Measurements from ENCODE around the gene ULK3.
A peak's percentile ranks its signal among the peaks of the same experiment; 100 is the strongest.

ULK3 gene

GRCh38 chr15:74788683-74789151 is 54.2 kb downstream of the ULK3 start:
- peak overlapping the region; percentile 100 for H3K4me2 ChIP-seq (ENCODE audit: low read length)
- H3F3A ChIP-seq (ENCODE audit: control insufficient read depth, insufficient read depth) = peaks cover 63% of the 10 kb centered on the region
- no peaks in the 10 kb centered on the region for H3K27me3 ChIP-seq (ENCODE audit: control insufficient read depth, low read length)
- H4K20me1 ChIP-seq (ENCODE audit: control insufficient read depth, insufficient read depth, low read depth, low read length) = peaks cover 21% of the 10 kb centered on the region
- H3K36me3 ChIP-seq (ENCODE audit: control insufficient read depth, low read length) = peaks cover 87% of the 10 kb centered on the region
- peak overlapping the region; percentile 99 for H3K27ac ChIP-seq (ENCODE audit: low read depth, low read length)
- peaks cover 98% of the 10 kb centered on the region for H3K4me1 ChIP-seq (ENCODE audit: control insufficient read depth, low read length)
- peak overlapping the region; percentile 98 for H3K4me3 ChIP-seq (ENCODE audit: low read length)
- H3K79me2 ChIP-seq (ENCODE audit: control insufficient read depth, low read length) = peaks cover 92% of the 10 kb centered on the region
- TF ChIP-seq CTCF (IDR thresholded peaks at IDR 0.05; ENCODE audit: low read depth, low read length, poor library complexity, severe bottlenecking) (no peak), EZH2phosphoT487 (IDR thresholded peaks at IDR 0.05; ENCODE audit: borderline replicate concordance, low read length) (no peak)
- H3K9me2 ChIP-seq (replicated peaks; ENCODE audit: control insufficient read depth, low read length) = no peaks in the 10 kb centered on the region
- no peaks in the 10 kb centered on the region for H3K9me3 ChIP-seq (ENCODE audit: control insufficient read depth, insufficient read depth, low read length)

GRCh38 chr15:74788042-74788682 is 54.8 kb downstream of the ULK3 start:
- no peaks in the 10 kb centered on the region for H3K9me2 ChIP-seq (replicated peaks; ENCODE audit: control insufficient read depth, low read length)
- peaks cover 92% of the 10 kb centered on the region for H3K79me2 ChIP-seq (ENCODE audit: control insufficient read depth, low read length)
- H3K36me3 ChIP-seq (ENCODE audit: control insufficient read depth, low read length) = peaks cover 87% of the 10 kb centered on the region
- TF ChIP-seq EZH2phosphoT487 (IDR thresholded peaks at IDR 0.05; ENCODE audit: borderline replicate concordance, low read length) (no peak), CTCF (IDR thresholded peaks at IDR 0.05; ENCODE audit: low read depth, low read length, poor library complexity, severe bottlenecking) (no peak)
- peak overlapping the region; percentile 98 for H3K4me3 ChIP-seq (ENCODE audit: low read length)
- peaks cover 96% of the 10 kb centered on the region for H3K4me1 ChIP-seq (ENCODE audit: control insufficient read depth, low read length)
- H4K20me1 ChIP-seq (ENCODE audit: control insufficient read depth, insufficient read depth, low read depth, low read length) = peaks cover 18% of the 10 kb centered on the region
- no peaks in the 10 kb centered on the region for H3K9me3 ChIP-seq (ENCODE audit: control insufficient read depth, insufficient read depth, low read length)
- H3K27ac ChIP-seq (ENCODE audit: low read depth, low read length) = peak overlapping the region; percentile 99
- peak overlapping the region; percentile 100 for H3K4me2 ChIP-seq (ENCODE audit: low read length)
- H3K27me3 ChIP-seq (ENCODE audit: control insufficient read depth, low read length) = no peaks in the 10 kb centered on the region
- H3F3A ChIP-seq (ENCODE audit: control insufficient read depth, insufficient read depth) = peaks cover 64% of the 10 kb centered on the region

GRCh38 chr15:74787251-74788041 is 55.5 kb downstream of the ULK3 start:
- peaks cover 11% of the 10 kb centered on the region; the same call in 1 of the 2 replicates for H4K20me1 ChIP-seq (ENCODE audit: control insufficient read depth, insufficient read depth, low read depth, low read length)
- H3K4me1 ChIP-seq (ENCODE audit: control insufficient read depth, low read length) = peaks cover 91% of the 10 kb centered on the region
- no peaks in the 10 kb centered on the region for H3K9me3 ChIP-seq (ENCODE audit: control insufficient read depth, insufficient read depth, low read length)
- peak overlapping the region; percentile 100 for H3K4me2 ChIP-seq (ENCODE audit: low read length)
- peaks cover 87% of the 10 kb centered on the region for H3K36me3 ChIP-seq (ENCODE audit: control insufficient read depth, low read length)
- H3K79me2 ChIP-seq (ENCODE audit: control insufficient read depth, low read length) = peaks cover 92% of the 10 kb centered on the region
- peak overlapping the region; percentile 99 for H3K27ac ChIP-seq (ENCODE audit: low read depth, low read length)
- H3K9me2 ChIP-seq (replicated peaks; ENCODE audit: control insufficient read depth, low read length) = no peaks in the 10 kb centered on the region
- H3K4me3 ChIP-seq (ENCODE audit: low read length) = peak overlapping the region; percentile 98
- H3K27me3 ChIP-seq (ENCODE audit: control insufficient read depth, low read length) = no peaks in the 10 kb centered on the region
- no peak for TF ChIP-seq EZH2phosphoT487 (IDR thresholded peaks at IDR 0.05; ENCODE audit: borderline replicate concordance, low read length)
- peak; percentile 99 for TF ChIP-seq CTCF (IDR thresholded peaks at IDR 0.05; ENCODE audit: low read depth, low read length, poor library complexity, severe bottlenecking)
- peaks cover 66% of the 10 kb centered on the region for H3F3A ChIP-seq (ENCODE audit: control insufficient read depth, insufficient read depth)
